ENCODE results near the gene NOM1. TPM values are rescaled to one million over a fixed set of nuclear protein-coding genes. Genes with fewer than 3 reads are reported as not detected.
A peak's percentile ranks its signal among the peaks of the same experiment; 100 is the strongest.

NOM1 gene
- total and polyA plus RNA-seq, 4 donors = 8.3 to 33.6 (median 16.9) TPM

- no peak overlapping the region for H3K4me3 ChIP-seq
- no peak overlapping the region for H3K9ac ChIP-seq (ENCODE audit: insufficient read depth in 1 of 2, low read length in 2 of 2)
- no peak for TF ChIP-seq CTCF (IDR thresholded peaks at IDR 0.05; ENCODE audit: control extremely low read depth, extremely low read depth)
- H3K9me3 ChIP-seq (ENCODE audit: control insufficient read depth in 4 of 4, insufficient read depth in 3 of 4, low read length in 3 of 4) = no peaks in the 10 kb centered on the region
- H3K36me3 ChIP-seq (ENCODE audit: control insufficient read depth in 4 of 4, insufficient read depth in 4 of 4, low read length in 4 of 4) = no peaks in the 10 kb centered on the region
- H3K4me1 ChIP-seq (ENCODE audit: control insufficient read depth in 5 of 5, insufficient read depth in 5 of 5, low read length in 5 of 5) = peaks cover 0 to 5% (median 0%) of the 10 kb centered on the region in 5 donors
- no peak for ATAC-seq (ENCODE audit: insufficient read depth, low FRiP score)
- no peak overlapping the region for H3K27ac ChIP-seq (ENCODE audit: low read depth in 1 of 2, low read length in 1 of 2)
- WGBS, 2 donors = 76 to 83% methylated on average over 17 of the region's 17 CpGs
- H3K27me3 ChIP-seq (ENCODE audit: control insufficient read depth in 3 of 3, insufficient read depth in 3 of 3, low read length in 2 of 3) = no peaks in the 10 kb centered on the region
- DNase-seq = peak in 1 of 3 donors; percentile 40
These were observed 21.7 kb upstream of the NOM1 start for GRCh38 chr7:156927571-156928405.

DNA sequence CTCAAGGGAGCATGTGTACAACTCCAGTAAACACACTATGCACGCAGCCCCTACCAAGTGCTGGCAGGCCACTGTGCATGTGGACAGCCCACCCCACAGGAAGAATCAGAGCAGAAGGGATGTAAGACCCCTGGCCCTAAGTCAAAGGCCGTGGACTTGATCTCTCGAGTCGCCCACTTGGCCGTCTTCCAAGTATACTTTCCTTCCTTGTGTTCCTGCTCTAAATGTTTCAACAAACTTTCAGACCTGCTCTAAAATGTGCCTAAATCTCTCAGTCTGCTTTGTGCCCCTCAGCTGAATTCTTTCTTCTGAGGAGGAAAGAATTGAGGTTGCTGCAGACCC, 21.1 kb upstream of the NOM1 start:
- DNase-seq (no peak), ATAC-seq (ENCODE audit: insufficient read depth, low FRiP score) (no peak)
- Histone ChIP-seq H3K27ac (ENCODE audit: low read depth in 1 of 2, low read length in 1 of 2) (no peak overlapping the region), H3K4me3 (no peak overlapping the region), H3K9me3 (ENCODE audit: control insufficient read depth in 4 of 4, insufficient read depth in 3 of 4, low read length in 3 of 4) (no peaks in the 10 kb centered on the region), H3K9ac (ENCODE audit: insufficient read depth in 1 of 2, low read length in 2 of 2) (no peak overlapping the region), H3K27me3 (ENCODE audit: control insufficient read depth in 3 of 3, insufficient read depth in 3 of 3, low read length in 2 of 3) (peaks cover 0 to 2% (median 0%) of the 10 kb centered on the region in 3 donors), H3K4me1 (ENCODE audit: control insufficient read depth in 5 of 5, insufficient read depth in 5 of 5, low read length in 5 of 5) (peaks cover 0 to 5% (median 0%) of the 10 kb centered on the region in 5 donors), H3K36me3 (ENCODE audit: control insufficient read depth in 4 of 4, insufficient read depth in 4 of 4, low read length in 4 of 4) (no peaks in the 10 kb centered on the region)
- WGBS, 2 donors = 30 to 37% methylated on average over 5 of the region's 5 CpGs
- TF ChIP-seq CTCF (IDR thresholded peaks at IDR 0.05; ENCODE audit: control extremely low read depth, extremely low read depth) = no peak

DNA sequence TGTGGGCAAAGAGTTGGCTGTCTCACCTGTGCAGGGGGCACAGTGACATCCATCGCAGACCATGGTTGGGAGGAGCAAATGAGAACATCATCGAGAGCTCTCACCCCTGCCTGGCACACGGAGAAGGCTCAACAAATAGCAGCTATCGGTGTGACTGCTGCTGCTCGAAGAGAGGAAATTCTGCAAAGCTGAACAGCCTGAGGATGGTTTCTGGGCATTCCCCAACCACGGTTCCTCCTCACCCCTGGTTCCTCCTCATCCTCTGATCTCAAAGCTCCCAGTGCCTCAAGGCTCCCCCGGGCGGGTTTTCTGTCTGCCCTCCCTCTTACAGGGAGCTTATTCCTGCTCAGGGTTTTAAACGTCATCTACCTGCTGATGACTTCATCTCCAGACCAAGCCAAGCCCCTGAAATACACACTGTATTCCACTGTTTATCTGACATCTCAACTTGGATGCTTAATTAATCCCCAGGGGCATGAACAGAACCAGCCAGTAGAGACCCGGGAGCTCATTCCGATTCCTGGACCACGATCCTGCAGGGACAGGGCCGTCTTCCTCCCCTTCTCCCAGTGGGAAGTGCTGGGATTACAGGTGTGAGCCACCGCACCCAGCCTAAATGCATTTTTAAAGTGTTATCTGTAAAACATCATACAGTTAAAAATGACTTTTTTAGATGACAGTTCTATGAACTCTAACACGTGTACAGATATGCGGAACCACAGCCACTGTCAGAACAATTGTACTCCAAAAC, 19.5 kb upstream of the NOM1 start:
- no peaks in the 10 kb centered on the region for H3K36me3 ChIP-seq (ENCODE audit: control insufficient read depth in 4 of 4, insufficient read depth in 4 of 4, low read length in 4 of 4)
- H3K4me3 ChIP-seq = no peak overlapping the region
- DNase-seq (no peak), ATAC-seq (ENCODE audit: insufficient read depth, low FRiP score) (no peak)
- no peak overlapping the region for H3K27ac ChIP-seq (ENCODE audit: low read depth in 1 of 2, low read length in 1 of 2)
- 51 to 68% methylated on average over 16 of the region's 16 CpGs for WGBS, 2 donors
- H3K4me1 ChIP-seq (ENCODE audit: control insufficient read depth in 5 of 5, insufficient read depth in 5 of 5, low read length in 5 of 5) = peaks cover 0 to 5% (median 0%) of the 10 kb centered on the region in 5 donors
- H3K27me3 ChIP-seq (ENCODE audit: control insufficient read depth in 3 of 3, insufficient read depth in 3 of 3, low read length in 2 of 3) = peaks cover 0 to 2% (median 0%) of the 10 kb centered on the region in 3 donors
- no peak overlapping the region for H3K9ac ChIP-seq (ENCODE audit: insufficient read depth in 1 of 2, low read length in 2 of 2)
- TF ChIP-seq CTCF (IDR thresholded peaks at IDR 0.05; ENCODE audit: control extremely low read depth, extremely low read depth) = no peak
- H3K9me3 ChIP-seq (ENCODE audit: control insufficient read depth in 4 of 4, insufficient read depth in 3 of 4, low read length in 3 of 4) = no peaks in the 10 kb centered on the region
